Neural progenitor cell (in vitro differentiated cells): ENCODE data around the gene C10orf67.

Experiments
- CTCF ChIP-seq: fragments of 200-600 bp; sonication (generic); IDR thresholded peaks from 2 replicates; pipeline ENCODE4 v1.5.1; 2017; ENCODE audit warnings: antibody characterized with exemption, mild to moderate bottlenecking
- EZH2phosphoT487 ChIP-seq: fragments of 200-600 bp; sonication (generic); IDR thresholded peaks from 2 replicates; pipeline ENCODE4 v1.6.1; 2017; ENCODE audit warnings: antibody characterized with exemption

GRCh38 chr10:23363793-23364135 is 19.2 kb upstream of the C10orf67 start:
- TF ChIP-seq CTCF (no peak), EZH2phosphoT487 (no peak)
